ENCODE measurements around the gene RHOD. TPM values are rescaled to one million over a fixed set of nuclear protein-coding genes. Genes with fewer than 3 reads are reported as not detected.

The RHOD gene
- total and polyA plus RNA-seq, 9 of the 15 experiments (the other 6 are each of a cell fraction or from before 2014, with no cell fraction given) = not detected

DNA sequence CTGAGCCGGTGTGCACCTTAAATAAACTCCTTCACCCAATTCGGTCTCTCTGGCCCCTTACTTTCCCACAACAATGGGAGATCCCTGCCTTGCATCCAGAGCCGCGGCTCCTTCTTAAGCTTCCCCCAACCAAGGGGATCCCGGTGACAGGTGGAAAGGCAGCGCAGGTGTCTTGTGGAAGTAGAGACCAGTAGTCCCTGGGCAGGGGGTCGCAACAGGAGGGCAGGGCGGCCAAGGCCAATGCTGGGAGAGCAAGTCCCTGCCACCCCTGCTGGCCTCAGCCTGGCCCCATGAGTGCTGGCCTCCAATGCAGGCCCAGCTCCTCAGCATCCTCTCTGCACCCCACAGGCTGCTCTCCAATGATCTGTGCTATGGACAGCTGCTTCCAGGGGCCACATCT is 41.6 kb upstream of the RHOD start (continued):
- TF ChIP-seq, protein P1, sequence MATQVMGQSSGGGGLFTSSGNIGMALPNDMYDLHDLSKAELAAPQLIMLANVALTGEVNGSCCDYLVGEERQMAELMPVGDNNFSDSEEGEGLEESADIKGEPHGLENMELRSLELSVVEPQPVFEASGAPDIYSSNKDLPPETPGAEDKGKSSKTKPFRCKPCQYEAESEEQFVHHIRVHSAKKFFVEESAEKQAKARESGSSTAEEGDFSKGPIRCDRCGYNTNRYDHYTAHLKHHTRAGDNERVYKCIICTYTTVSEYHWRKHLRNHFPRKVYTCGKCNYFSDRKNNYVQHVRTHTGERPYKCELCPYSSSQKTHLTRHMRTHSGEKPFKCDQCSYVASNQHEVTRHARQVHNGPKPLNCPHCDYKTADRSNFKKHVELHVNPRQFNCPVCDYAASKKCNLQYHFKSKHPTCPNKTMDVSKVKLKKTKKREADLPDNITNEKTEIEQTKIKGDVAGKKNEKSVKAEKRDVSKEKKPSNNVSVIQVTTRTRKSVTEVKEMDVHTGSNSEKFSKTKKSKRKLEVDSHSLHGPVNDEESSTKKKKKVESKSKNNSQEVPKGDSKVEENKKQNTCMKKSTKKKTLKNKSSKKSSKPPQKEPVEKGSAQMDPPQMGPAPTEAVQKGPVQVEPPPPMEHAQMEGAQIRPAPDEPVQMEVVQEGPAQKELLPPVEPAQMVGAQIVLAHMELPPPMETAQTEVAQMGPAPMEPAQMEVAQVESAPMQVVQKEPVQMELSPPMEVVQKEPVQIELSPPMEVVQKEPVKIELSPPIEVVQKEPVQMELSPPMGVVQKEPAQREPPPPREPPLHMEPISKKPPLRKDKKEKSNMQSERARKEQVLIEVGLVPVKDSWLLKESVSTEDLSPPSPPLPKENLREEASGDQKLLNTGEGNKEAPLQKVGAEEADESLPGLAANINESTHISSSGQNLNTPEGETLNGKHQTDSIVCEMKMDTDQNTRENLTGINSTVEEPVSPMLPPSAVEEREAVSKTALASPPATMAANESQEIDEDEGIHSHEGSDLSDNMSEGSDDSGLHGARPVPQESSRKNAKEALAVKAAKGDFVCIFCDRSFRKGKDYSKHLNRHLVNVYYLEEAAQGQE (IDR thresholded peaks at IDR 0.05; ENCODE audit: borderline replicate concordance) = no peak
- TF ChIP-seq, protein P1 (CRISPR knock-in tag; IDR thresholded peaks at IDR 0.05; ENCODE audit: low read depth) = no peak
- TF ChIP-seq NFIX (CRISPR knock-in tag; IDR thresholded peaks at IDR 0.05; ENCODE audit: low read depth) = no peak
- no peak for TF ChIP-seq EHMT2 (IDR thresholded peaks at IDR 0.05)
- TF ChIP-seq RBM25 (IDR thresholded peaks at IDR 0.05; ENCODE audit: low read depth, low read length, severe bottlenecking) = no peak

Data from K562 (cell line).